GM21786 (cell line): ENCODE results near the gene SCEL.
"Not testable (repeated sequence)": the region's sequence is repeated elsewhere in the genome, so short reads cannot be mapped to it uniquely, and the experiment has no call there.

Experiments
- ATAC-seq: cut with Tn5 transposase; IDR thresholded peaks from one replicate; pipeline ENCODE4 v1.9.1; 2021; ENCODE audit not compliant: unreplicated experiment

Gene SCEL

GRCh38 chr13:77535448-77535847, at the start of gene SCEL:
TSS of gene SCEL (plus strand) at chr13:77535706. CDS start at chr13:77555876, 20,170 bp downstream.
- ATAC-seq, result no peak

- no peak for ATAC-seq
These were observed 45.8 kb upstream of the SCEL start for GRCh38 chr13:77489566-77490337.

GRCh38 chr13:77492982-77493381, 42.5 kb upstream of the SCEL start:
- ATAC-seq, result no peak

GRCh38 chr13:77494226-77494625, 41.3 kb upstream of the SCEL start:
- ATAC-seq, result no peak

- ATAC-seq, result no peak
These were observed 38.2 kb upstream of the SCEL start for GRCh38 chr13:77497350-77497749.

GRCh38 chr13:77497835-77498234, 37.7 kb upstream of the SCEL start:
- ATAC-seq, result no peak

- peak; percentile 92 for ATAC-seq
These were observed 33.3 kb upstream of the SCEL start for GRCh38 chr13:77502104-77502720.

- no peak for ATAC-seq
These were observed 32.1 kb upstream of the SCEL start for GRCh38 chr13:77503398-77503797.

GRCh38 chr13:77506874-77507273, 28.6 kb upstream of the SCEL start:
- ATAC-seq, result no peak

- ATAC-seq, result no peak
These were observed 27.4 kb upstream of the SCEL start for GRCh38 chr13:77507931-77508776.

GRCh38 chr13:77508959-77509620, 26.4 kb upstream of the SCEL start:
- ATAC-seq, result no peak

- no peak for ATAC-seq
These were observed 25.4 kb upstream of the SCEL start for GRCh38 chr13:77510156-77510555.

- no peak for ATAC-seq
These were observed 24.0 kb upstream of the SCEL start for GRCh38 chr13:77511552-77511951.

- ATAC-seq, result peak; percentile 73
These were observed 21.7 kb upstream of the SCEL start for GRCh38 chr13:77513719-77514335.

- ATAC-seq, result peak; percentile 91
These were observed 21.2 kb upstream of the SCEL start for GRCh38 chr13:77514336-77514726.

- no peak for ATAC-seq
These were observed 19.7 kb upstream of the SCEL start for GRCh38 chr13:77515785-77516184.

- ATAC-seq, result no peak
These were observed 19.1 kb upstream of the SCEL start for GRCh38 chr13:77516342-77516789.

- no peak for ATAC-seq
These were observed 17.2 kb upstream of the SCEL start for GRCh38 chr13:77518266-77518665.

GRCh38 chr13:77519396-77519795, 16.1 kb upstream of the SCEL start:
- not testable (repeated sequence) for ATAC-seq

GRCh38 chr13:77519808-77520207, 15.7 kb upstream of the SCEL start:
- ATAC-seq, result no peak

GRCh38 chr13:77521194-77521593, 14.3 kb upstream of the SCEL start:
- no peak for ATAC-seq
